GM19463 (cell line): Measurements from ENCODE around the gene SLC43A2.
"Not testable (repeated sequence)": the region's sequence is repeated elsewhere in the genome, so short reads cannot be mapped to it uniquely, and the experiment has no call there.

ENCODE experiments used
- ATAC-seq: cut with Tn5 transposase; IDR thresholded peaks from one replicate; pipeline ENCODE4 v1.9.1; 2021; ENCODE audit warnings: mild to moderate bottlenecking, moderate library complexity; ENCODE audit not compliant: unreplicated experiment

Gene SLC43A2

GRCh38 chr17:1627982-1628855 is at the start of gene SLC43A2:
SLC43A2 (minus strand) TSS chr17:1628834; CDS start chr17:1627874, 960 bp downstream.
- ATAC-seq: peak; percentile 55

GRCh38 chr17:1676401-1676800 is 47.8 kb upstream of the SLC43A2 start:
- no peak for ATAC-seq

GRCh38 chr17:1673041-1673785 is 44.6 kb upstream of the SLC43A2 start:
- no peak for ATAC-seq

GRCh38 chr17:1663934-1664333 is 35.3 kb upstream of the SLC43A2 start:
- not testable (repeated sequence) for ATAC-seq

- ATAC-seq: no peak
Measured at GRCh38 chr17:1661045-1661444, 32.4 kb upstream of the SLC43A2 start.

GRCh38 chr17:1658100-1658499 is 29.5 kb upstream of the SLC43A2 start:
- ATAC-seq: no peak

- no peak for ATAC-seq
Measured at GRCh38 chr17:1653735-1654134, 25.1 kb upstream of the SLC43A2 start.

GRCh38 chr17:1652794-1653193 is 24.2 kb upstream of the SLC43A2 start:
- ATAC-seq: not testable (repeated sequence)

GRCh38 chr17:1651559-1651844 is 22.9 kb upstream of the SLC43A2 start:
- ATAC-seq: no peak

GRCh38 chr17:1650731-1651558 is 22.3 kb upstream of the SLC43A2 start:
- no peak for ATAC-seq

GRCh38 chr17:1649844-1650501 is 21.3 kb upstream of the SLC43A2 start, which contains the start of gene RILP:
RILP (minus strand) TSS chr17:1649866; CDS start chr17:1649804, 62 bp downstream.
- ATAC-seq: peak; percentile 1

GRCh38 chr17:1648963-1649843 is 20.6 kb upstream of the SLC43A2 start:
- peak; percentile 56 for ATAC-seq

GRCh38 chr17:1648173-1648962 is 19.7 kb upstream of the SLC43A2 start:
- no peak for ATAC-seq

- no peak for ATAC-seq
Measured at GRCh38 chr17:1647802-1648171, 19.2 kb upstream of the SLC43A2 start.

GRCh38 chr17:1646199-1646875 is 17.7 kb upstream of the SLC43A2 start:
- ATAC-seq: no peak

GRCh38 chr17:1645207-1646171 is 16.9 kb upstream of the SLC43A2 start, which contains the start of gene SCARF1:
SCARF1 (minus strand) TSS chr17:1645732; CDS start chr17:1645697, 35 bp downstream.
- ATAC-seq: no peak
